Fibroblast of skin of abdomen (primary cell): ENCODE results near the gene EI24. TPM values are rescaled to one million over a fixed set of nuclear protein-coding genes. Genes with fewer than 3 reads are reported as not detected.
"Not testable (repeated sequence)": the region's sequence is repeated elsewhere in the genome, so short reads cannot be mapped to it uniquely, and the experiment has no call there.

ENCODE experiments used
- DNase-seq: peaks from one replicate; pipeline ENCODE4 v3.0.0-alpha.2; 2013
- polyA plus RNA-seq, 2 experiments: library from polyadenylated mRNA; unstranded; fragments of 120-200 nt; gene quantifications; one replicate each; pipeline ENCODE4 v1.2.1, GENCODE V29; 2013; ENCODE audit not compliant: insufficient read length in 2 of 2

Gene EI24
- polyA plus RNA-seq (2013, experiment 1 of 2; ENCODE audit: insufficient read length): 120 TPM
- polyA plus RNA-seq (2013, experiment 2 of 2; ENCODE audit: insufficient read length): 117 TPM

- peak; percentile 94 for DNase-seq
Observed at GRCh38 chr11:125568970-125569914, at the start of gene EI24. Gene EI24 (plus strand): TSS chr11:125569477. CDS start chr11:125572528, 3,051 bp downstream.

- no peak for DNase-seq
Observed at GRCh38 chr11:125519860-125520834, 49.1 kb upstream of the EI24 start.

- DNase-seq: no peak
Observed at GRCh38 chr11:125525303-125525702, 44.0 kb upstream of the EI24 start.

- no peak for DNase-seq
Observed at GRCh38 chr11:125532668-125533067, 36.6 kb upstream of the EI24 start.

- DNase-seq: no peak
Observed at GRCh38 chr11:125535585-125535984, 33.7 kb upstream of the EI24 start.

GRCh38 chr11:125536834-125537233, 32.4 kb upstream of the EI24 start:
- DNase-seq: not testable (repeated sequence)

- DNase-seq: no peak
Observed at GRCh38 chr11:125542709-125543108, 26.6 kb upstream of the EI24 start.

GRCh38 chr11:125550780-125551179, 18.5 kb upstream of the EI24 start:
- no peak for DNase-seq

- DNase-seq: no peak
Observed at GRCh38 chr11:125551835-125552342, 17.4 kb upstream of the EI24 start.

GRCh38 chr11:125552927-125553326, 16.4 kb upstream of the EI24 start:
- DNase-seq: no peak

- DNase-seq: no peak
Observed at GRCh38 chr11:125553357-125553756, 15.9 kb upstream of the EI24 start.

GRCh38 chr11:125554038-125554437, 15.2 kb upstream of the EI24 start:
- no peak for DNase-seq

GRCh38 chr11:125559888-125560287, 9.4 kb upstream of the EI24 start:
- DNase-seq: no peak

GRCh38 chr11:125561924-125562323, 7.4 kb upstream of the EI24 start:
- DNase-seq: no peak

- no peak for DNase-seq
Observed at GRCh38 chr11:125562430-125562829, 6.8 kb upstream of the EI24 start.

GRCh38 chr11:125564357-125564756, 4.9 kb upstream of the EI24 start:
- no peak for DNase-seq

GRCh38 chr11:125566235-125566634, 3.0 kb upstream of the EI24 start:
- no peak for DNase-seq

- DNase-seq: no peak
Observed at GRCh38 chr11:125569915-125570621, 791 bp downstream of the EI24 start.

- no peak for DNase-seq
Observed at GRCh38 chr11:125570952-125571351, 1.7 kb downstream of the EI24 start.

GRCh38 chr11:125572916-125573315, 3.6 kb downstream of the EI24 start:
- DNase-seq: no peak

- DNase-seq: not testable (repeated sequence)
Observed at GRCh38 chr11:125577181-125577580, 7.9 kb downstream of the EI24 start.

GRCh38 chr11:125578783-125579182, 9.5 kb downstream of the EI24 start:
- DNase-seq: no peak
